Upper lobe of left lung (tissue), 6 donors: ENCODE results near the gene KCNH3. TPM values are rescaled to one million over a fixed set of nuclear protein-coding genes. Genes with fewer than 3 reads are reported as not detected.

Experiments used
- ATAC-seq, 2 donors: fragments of 200-7000 bp; cut with Tn5 transposase; one replicate each; pipeline ENCODE4 v1.9.1; 2022; ENCODE audit warnings: mild to moderate bottlenecking in 2 of 2, moderate library complexity in 2 of 2; ENCODE audit not compliant: low FRiP score in 2 of 2
- DNase-seq, 2 donors: peaks; one replicate each; pipeline ENCODE4 v3.0.0-alpha.2; 2019 to 2020
- H3K27ac ChIP-seq, 4 donors: fragments of 200-600 bp; sonication (generic); one replicate each; pipeline ENCODE4 v1.5.1; 2016 to 2019
- H3K27me3 ChIP-seq, 4 donors: fragments of 200-600 bp; sonication (generic); one replicate each; pipeline ENCODE4 v1.5.1; 2017 to 2019
- H3K36me3 ChIP-seq, 4 donors: fragments of 200-600 bp; sonication (generic); one replicate each; pipeline ENCODE4 v1.5.1; 2016 to 2019
- H3K4me1 ChIP-seq, 4 donors: fragments of 200-600 bp; sonication (generic); one replicate each; pipeline ENCODE4 v1.5.1; 2018 to 2019
- H3K4me3 ChIP-seq, 4 donors: fragments of 200-600 bp; sonication (generic); one replicate each; pipeline ENCODE4 v1.5.1; 2017 to 2019; ENCODE audit warnings: mild to moderate bottlenecking in 2 of 4, moderate library complexity in 1 of 4
- H3K9me3 ChIP-seq, 4 donors: fragments of 200-600 bp; sonication (generic); one replicate each; pipeline ENCODE4 v1.5.1; 2018 to 2019
- CTCF ChIP-seq, 6 experiments: fragments of 450-650 bp in 4 of 6; fragments of 200-600 bp in 2 of 6; sonication (generic) in 2 of 6; IDR thresholded peaks; one replicate each; pipeline ENCODE4 v1.5.1; 2016 to 2019; ENCODE audit warnings: antibody characterized with exemption in 6 of 6
- EP300 ChIP-seq, 4 donors: sonication (generic); formaldehyde crosslinking; IDR thresholded peaks; one replicate each; pipeline ENCODE4 v1.5.1; 2017; ENCODE audit warnings: antibody characterized with exemption in 4 of 4, control low read depth in 2 of 4
- POLR2A ChIP-seq, 4 donors: fragments of 450-650 bp; IDR thresholded peaks; one replicate each; pipeline ENCODE4 v1.5.1; 2016 to 2017; ENCODE audit warnings: antibody characterized with exemption in 4 of 4, mild to moderate bottlenecking in 2 of 4
- POLR2AphosphoS5 ChIP-seq, 2 donors: sonication (generic); formaldehyde crosslinking; IDR thresholded peaks; one replicate each; pipeline ENCODE4 v1.5.1; 2017; ENCODE audit warnings: antibody characterized with exemption in 2 of 2
- WGBS, 2 donors: methylation state at CpG; one replicate each; pipeline ENCODE4 v1.1.5; 2017 to 2018; 5-methylcytosine and 5-hydroxymethylcytosine counted together
- total RNA-seq, 6 donors: library from RNA; depleted of rRNA in 4 of 6; stranded (reverse); fragments of >200 nt in 4 of 6; gene quantifications; one replicate each; pipeline versions ENCODE4 v1.1.0 to v1.2.1, GENCODE V29; 2016 to 2021
- donor health status: DM: no; HTN: no; CAD: no; lungs with moderate emphysema.
- donor health status: DM: no; HTN: yes; CAD: no; lungs with severe emphysema.

Gene KCNH3
- total RNA-seq, 6 donors from 2014 or later: 0.37 to 19.9 (median 2.5) TPM

GRCh38 chr12:49588281-49588680, 49.5 kb downstream of the KCNH3 start:
- no peak overlapping the region for H3K27ac ChIP-seq
- WGBS, 2 donors: 82 to 84% methylated on average over 3 to 7 of the region's 7 CpGs
- H3K27me3 ChIP-seq: no peaks in the 10 kb centered on the region
- ATAC-seq (no peak), DNase-seq (no peak)
- no peak overlapping the region for H3K4me3 ChIP-seq
- no peaks in the 10 kb centered on the region for H3K4me1 ChIP-seq
- H3K36me3 ChIP-seq: peaks cover 0 to 4% (median 1%) of the 10 kb centered on the region in 4 donors
- TF ChIP-seq POLR2AphosphoS5 (IDR thresholded peaks at IDR 0.05): no peak
- no peak for TF ChIP-seq CTCF (IDR thresholded peaks at IDR 0.05)
- TF ChIP-seq EP300 (IDR thresholded peaks at IDR 0.05): no peak
- TF ChIP-seq POLR2A (IDR thresholded peaks at IDR 0.05): no peak
- no peaks in the 10 kb centered on the region for H3K9me3 ChIP-seq

GRCh38 chr12:49588721-49589516, 50.1 kb downstream of the KCNH3 start:
- TF ChIP-seq CTCF (IDR thresholded peaks at IDR 0.05) (no peak), EP300 (IDR thresholded peaks at IDR 0.05) (no peak), POLR2A (IDR thresholded peaks at IDR 0.05) (no peak), POLR2AphosphoS5 (IDR thresholded peaks at IDR 0.05) (no peak)
- ATAC-seq (no peak), DNase-seq (no peak)
- WGBS, 2 donors: 71 to 73% methylated on average over 3 of the region's 4 CpGs
- Histone ChIP-seq H3K4me1 (no peaks in the 10 kb centered on the region), H3K4me3 (no peak overlapping the region), H3K9me3 (no peaks in the 10 kb centered on the region), H3K27ac (no peak overlapping the region), H3K27me3 (no peaks in the 10 kb centered on the region), H3K36me3 (peaks cover 0 to 3% (median 0%) of the 10 kb centered on the region in 4 donors)

GRCh38 chr12:49598527-49598926, 59.7 kb downstream of the KCNH3 start:
- Histone ChIP-seq H3K4me1 (no peaks in the 10 kb centered on the region), H3K27me3 (no peaks in the 10 kb centered on the region), H3K27ac (no peak overlapping the region), H3K9me3 (no peaks in the 10 kb centered on the region), H3K36me3 (no peaks in the 10 kb centered on the region), H3K4me3 (no peak overlapping the region)
- ATAC-seq: no peak
- peak in 1 of 2 donors; percentile 45 for DNase-seq
- no peak for TF ChIP-seq EP300 (IDR thresholded peaks at IDR 0.05)
- WGBS, 2 donors: 91 to 100% methylated on average over 4 to 10 of the region's 10 CpGs

- Histone ChIP-seq H3K4me3 (no peak overlapping the region), H3K9me3 (no peaks in the 10 kb centered on the region), H3K27me3 (no peaks in the 10 kb centered on the region), H3K36me3 (no peaks in the 10 kb centered on the region), H3K27ac (no peak overlapping the region), H3K4me1 (no peaks in the 10 kb centered on the region)
- DNase-seq: no peak
- no peak for ATAC-seq
- no peak for TF ChIP-seq POLR2AphosphoS5 (IDR thresholded peaks at IDR 0.05)
- TF ChIP-seq EP300 (IDR thresholded peaks at IDR 0.05): no peak
- no peak for TF ChIP-seq POLR2A (IDR thresholded peaks at IDR 0.05)
- no peak for TF ChIP-seq CTCF (IDR thresholded peaks at IDR 0.05)
- WGBS, 2 donors: 99% methylated on average over 7 to 8 of the region's 8 CpGs
Observed at GRCh38 chr12:49599961-49600360, 61.1 kb downstream of the KCNH3 start.

- Histone ChIP-seq H3K9me3 (no peaks in the 10 kb centered on the region), H3K36me3 (no peaks in the 10 kb centered on the region), H3K27me3 (no peaks in the 10 kb centered on the region), H3K4me1 (no peaks in the 10 kb centered on the region), H3K4me3 (no peak overlapping the region), H3K27ac (no peak overlapping the region)
- TF ChIP-seq POLR2AphosphoS5 (IDR thresholded peaks at IDR 0.05): no peak
- no peak for TF ChIP-seq EP300 (IDR thresholded peaks at IDR 0.05)
- no peak for TF ChIP-seq CTCF (IDR thresholded peaks at IDR 0.05)
- no peak for TF ChIP-seq POLR2A (IDR thresholded peaks at IDR 0.05)
- ATAC-seq (no peak), DNase-seq (no peak)
- WGBS, 2 donors: 90 to 100% methylated on average over 1 of the region's 1 CpG
Observed at GRCh38 chr12:49603721-49604120, 64.9 kb downstream of the KCNH3 start.
